ENCODE results near the gene DYTN. TPM values are rescaled to one million over a fixed set of nuclear protein-coding genes. Genes with fewer than 3 reads are reported as not detected.
A peak's percentile ranks its signal among the peaks of the same experiment; 100 is the strongest.

The DYTN gene
- total RNA-seq, 1 donor from 2014 or later, result 3.1 TPM

- no peaks in the 10 kb centered on the region for H3K4me1 Mint-ChIP-seq (ENCODE audit: unreplicated experiment)
- H3K9me3 Mint-ChIP-seq (ENCODE audit: unreplicated experiment), result no peaks in the 10 kb centered on the region
- H3K36me3 Mint-ChIP-seq (ENCODE audit: low read depth, unreplicated experiment), result no peaks in the 10 kb centered on the region
- no peak overlapping the region for H3K4me3 Mint-ChIP-seq (ENCODE audit: unreplicated experiment)
- no peak for DNase-seq (ENCODE audit: low spot score)
- no peak overlapping the region for H3K27ac Mint-ChIP-seq (ENCODE audit: unreplicated experiment)
- no peak for TF ChIP-seq CTCF (IDR thresholded peaks at IDR 0.05; ENCODE audit: unreplicated experiment)
- H3K27me3 Mint-ChIP-seq (ENCODE audit: unreplicated experiment), result no peaks in the 10 kb centered on the region
Measured at GRCh38 chr2:206647985-206648384, 70.2 kb downstream of the DYTN start.

- no peak for TF ChIP-seq CTCF (IDR thresholded peaks at IDR 0.05; ENCODE audit: unreplicated experiment)
- Mint-ChIP-seq H3K4me1 (ENCODE audit: unreplicated experiment) (peaks cover 2% of the 10 kb centered on the region), H3K4me3 (ENCODE audit: unreplicated experiment) (peak within 1 kb of the TSS; percentile 77), H3K27ac (ENCODE audit: unreplicated experiment) (no peak within 1 kb of the TSS), H3K36me3 (ENCODE audit: low read depth, unreplicated experiment) (no peaks in the 10 kb centered on the region), H3K27me3 (ENCODE audit: unreplicated experiment) (no peaks in the 10 kb centered on the region), H3K9me3 (ENCODE audit: unreplicated experiment) (no peaks in the 10 kb centered on the region)
- DNase-seq (ENCODE audit: low spot score), result peak; percentile 75
Measured at GRCh38 chr2:206642075-206643025, 75.8 kb downstream of the DYTN start, which contains the start of gene FAM237A. Gene FAM237A (plus strand): TSS chr2:206642487. CDS start chr2:206644237, 1,750 bp downstream.

DNA sequence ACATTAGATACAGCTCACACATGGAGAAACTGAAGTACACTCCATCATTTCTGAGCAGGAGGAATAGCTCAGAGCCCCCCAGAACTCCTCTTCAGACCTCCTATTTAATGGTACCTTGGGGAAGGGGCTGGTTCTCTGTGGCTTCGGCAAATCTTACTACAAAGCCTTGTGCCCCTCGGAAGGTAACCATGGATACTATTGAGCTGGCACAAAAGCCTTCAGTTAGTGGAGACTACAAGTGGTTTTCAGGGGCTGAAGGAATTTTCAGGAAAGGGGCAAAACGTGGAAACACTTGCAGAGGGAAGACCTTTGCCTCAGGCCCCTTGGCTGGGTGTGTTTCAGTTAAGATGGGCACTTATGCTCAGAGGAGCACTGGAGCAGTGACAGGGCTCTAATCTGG is 77.0 kb downstream of the DYTN start:
- DNase-seq (ENCODE audit: low spot score), result no peak
- Mint-ChIP-seq H3K4me1 (ENCODE audit: unreplicated experiment) (peaks cover 2% of the 10 kb centered on the region), H3K36me3 (ENCODE audit: low read depth, unreplicated experiment) (no peaks in the 10 kb centered on the region), H3K4me3 (ENCODE audit: unreplicated experiment) (peak overlapping the region; percentile 17), H3K27me3 (ENCODE audit: unreplicated experiment) (no peaks in the 10 kb centered on the region), H3K27ac (ENCODE audit: unreplicated experiment) (no peak overlapping the region), H3K9me3 (ENCODE audit: unreplicated experiment) (no peaks in the 10 kb centered on the region)
- no peak for TF ChIP-seq CTCF (IDR thresholded peaks at IDR 0.05; ENCODE audit: unreplicated experiment)

GRCh38 chr2:206639636-206640035 is 78.6 kb downstream of the DYTN start:
- H3K4me1 Mint-ChIP-seq (ENCODE audit: unreplicated experiment), result peaks cover 2% of the 10 kb centered on the region
- H3K36me3 Mint-ChIP-seq (ENCODE audit: low read depth, unreplicated experiment), result no peaks in the 10 kb centered on the region
- H3K27me3 Mint-ChIP-seq (ENCODE audit: unreplicated experiment), result no peaks in the 10 kb centered on the region

More at GRCh38 chr2:206639636-206640035, 78.6 kb downstream of the DYTN start:
- H3K27ac Mint-ChIP-seq (ENCODE audit: unreplicated experiment), result no peak overlapping the region
- no peaks in the 10 kb centered on the region for H3K9me3 Mint-ChIP-seq (ENCODE audit: unreplicated experiment)
- TF ChIP-seq CTCF (IDR thresholded peaks at IDR 0.05; ENCODE audit: unreplicated experiment), result no peak
- H3K4me3 Mint-ChIP-seq (ENCODE audit: unreplicated experiment), result no peak overlapping the region
- DNase-seq (ENCODE audit: low spot score), result no peak

Data from endothelial cell (in vitro differentiated cells).